GM18508 (cell line): ENCODE results near the gene AKT3.

Source experiments
- ATAC-seq: cut with Tn5 transposase; IDR thresholded peaks from one replicate; pipeline ENCODE4 v1.9.1; 2021; ENCODE audit warnings: moderate number of reproducible peaks; ENCODE audit not compliant: insufficient read depth, unreplicated experiment

AKT3 gene

GRCh38 chr1:243529512-243529911 is 320.5 kb downstream of the AKT3 start:
- no peak for ATAC-seq

DNA sequence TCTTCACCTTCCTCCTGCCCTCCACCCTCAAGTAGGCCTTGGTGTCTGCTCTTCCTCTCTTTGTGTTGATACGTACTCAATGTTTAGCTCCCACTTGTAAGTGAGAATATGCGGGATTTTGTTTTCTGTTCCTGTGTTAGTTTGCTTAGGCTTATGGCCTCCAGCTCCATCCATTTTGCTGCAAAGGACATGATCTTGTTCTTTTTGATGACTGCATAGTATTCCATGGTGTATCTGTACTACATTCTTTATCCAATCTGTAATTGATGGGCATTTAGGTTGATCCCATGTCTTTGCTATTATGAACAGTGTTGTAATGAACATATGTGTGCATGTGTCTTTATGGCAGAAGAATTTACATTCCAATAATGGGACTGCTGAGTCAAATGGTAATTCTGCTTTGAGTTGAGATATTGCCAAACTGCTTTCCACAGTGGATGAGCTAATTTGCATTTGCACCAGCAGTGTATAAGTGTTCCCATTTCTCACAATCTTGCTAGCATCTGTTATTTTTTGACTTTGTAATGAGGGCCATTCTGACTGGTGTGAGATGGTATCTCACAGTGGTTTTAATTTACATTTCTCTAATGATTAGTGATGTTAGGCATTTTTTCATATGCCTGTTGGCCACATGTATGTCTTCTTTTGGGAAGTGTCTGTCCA is 321.5 kb downstream of the AKT3 start:
- no peak for ATAC-seq

- ATAC-seq: no peak
Observed at GRCh38 chr1:243526180-243526579, 323.9 kb downstream of the AKT3 start.

GRCh38 chr1:243525085-243525487 is 325.0 kb downstream of the AKT3 start:
- ATAC-seq: no peak

DNA sequence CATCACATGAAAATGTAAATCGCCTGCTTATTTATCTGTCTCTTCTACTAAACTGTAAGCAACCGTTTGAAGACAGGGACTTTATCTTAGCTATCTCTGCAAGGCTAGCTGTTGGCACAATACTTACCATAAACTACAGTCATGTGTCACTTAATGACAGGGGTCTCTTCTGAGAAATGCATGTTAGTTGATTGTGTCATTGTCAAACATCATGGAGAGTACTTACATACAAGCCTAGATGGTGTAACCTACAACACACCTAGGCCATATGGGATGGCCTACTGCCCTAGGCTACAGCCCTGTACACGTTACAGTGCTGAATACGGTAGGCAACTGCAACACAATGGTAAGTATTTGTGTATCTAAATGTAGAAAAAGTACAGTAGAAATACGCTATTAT is 326.3 kb downstream of the AKT3 start:
- no peak for ATAC-seq

DNA sequence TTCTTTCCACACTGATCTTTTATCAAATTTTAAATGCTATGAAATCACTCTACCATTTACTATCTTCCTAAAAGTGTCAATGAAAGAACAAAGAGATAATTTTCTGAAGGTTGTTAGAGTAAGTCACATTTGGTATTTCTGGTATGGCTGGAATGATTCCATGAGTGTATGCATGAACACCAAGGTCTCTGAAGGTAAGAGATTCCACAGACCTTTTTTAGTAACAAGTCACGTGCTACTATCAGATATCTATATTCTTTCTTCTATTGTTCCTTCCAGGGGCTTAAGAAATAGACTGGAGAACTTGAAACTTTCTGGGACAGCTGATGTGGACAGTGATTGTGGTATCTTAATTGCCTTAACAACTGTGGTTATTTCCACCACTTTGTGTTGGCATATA is 329.2 kb downstream of the AKT3 start:
- no peak for ATAC-seq

- no peak for ATAC-seq
Observed at GRCh38 chr1:243514927-243515326, 335.1 kb downstream of the AKT3 start.

DNA sequence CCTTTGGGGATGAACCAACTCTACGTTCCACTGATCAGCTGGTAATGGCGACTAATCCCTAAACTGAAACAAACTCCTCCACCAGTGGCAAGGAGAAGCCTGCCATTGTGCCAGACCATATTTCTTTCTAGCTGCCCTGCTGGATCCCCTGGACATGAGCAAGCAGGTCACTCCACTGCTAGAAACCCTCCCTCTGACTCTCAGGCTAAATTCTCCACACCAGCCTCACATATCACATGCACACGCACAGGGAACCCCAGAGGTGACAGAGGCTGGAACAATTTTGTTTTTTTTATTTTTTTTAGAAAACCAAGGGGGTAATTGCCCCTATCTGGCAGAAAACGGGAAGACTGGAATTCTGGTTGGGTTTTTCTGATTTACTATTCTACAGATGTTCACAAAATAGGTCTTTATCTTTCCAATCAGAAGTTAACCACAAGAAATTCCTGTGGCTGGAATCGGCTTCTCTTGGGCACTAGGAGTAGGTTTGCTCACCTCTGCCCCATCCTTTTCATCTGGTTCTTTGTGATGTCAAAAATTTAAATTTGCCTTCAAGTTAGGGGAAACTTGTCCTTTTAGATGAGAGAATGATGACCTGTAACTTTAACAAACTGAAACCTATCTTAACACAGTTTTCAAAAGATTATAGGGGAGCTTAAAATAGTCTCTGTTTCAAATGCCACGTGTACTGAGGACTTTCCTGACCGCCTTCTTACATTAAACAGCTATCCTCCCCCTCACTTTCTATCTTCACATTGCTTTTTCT is 336.1 kb downstream of the AKT3 start:
- ATAC-seq: no peak

DNA sequence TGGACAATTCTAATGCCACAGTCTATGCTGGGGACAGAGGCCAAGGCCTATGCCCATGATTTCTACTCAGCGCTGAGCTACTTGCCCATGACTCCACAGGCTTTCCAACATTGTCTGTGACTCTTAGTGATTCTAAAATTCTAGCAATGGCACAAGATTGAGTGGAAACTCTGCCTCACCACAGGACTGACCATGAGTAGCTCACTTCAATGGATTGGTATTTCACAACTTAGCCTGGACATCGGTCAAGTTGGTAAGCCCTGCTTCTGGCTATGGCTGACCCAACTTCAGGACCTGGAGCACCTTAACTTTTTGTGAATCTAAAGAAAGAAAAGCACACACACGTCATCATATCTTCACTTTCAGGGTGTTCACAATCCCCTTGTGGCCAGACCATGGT is 339.1 kb downstream of the AKT3 start:
- no peak for ATAC-seq

GRCh38 chr1:243508943-243509342 is 341.1 kb downstream of the AKT3 start:
- no peak for ATAC-seq

DNA sequence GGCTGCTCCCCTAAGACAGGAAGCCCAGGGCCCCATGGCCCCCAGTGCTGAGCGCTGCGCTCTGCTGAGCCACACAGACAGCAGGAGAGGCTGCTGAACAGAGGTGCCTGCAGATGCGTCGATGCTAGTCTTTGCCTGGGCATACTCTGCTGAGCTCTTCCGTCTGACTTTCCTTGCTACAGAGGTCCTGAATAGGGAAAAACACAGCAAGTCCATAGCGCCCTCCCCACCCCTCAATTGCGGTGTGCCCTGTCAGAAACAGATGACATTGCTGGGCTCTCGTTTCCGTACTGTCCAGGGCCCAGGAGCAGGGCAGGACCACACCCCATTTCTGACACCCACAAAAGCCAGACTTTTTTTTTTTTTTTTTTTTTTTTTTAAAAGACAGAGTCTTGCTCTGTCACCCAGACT is 341.7 kb downstream of the AKT3 start:
- no peak for ATAC-seq

- no peak for ATAC-seq
Observed at GRCh38 chr1:243507672-243508302, 342.3 kb downstream of the AKT3 start.

GRCh38 chr1:243507001-243507671 is 342.9 kb downstream of the AKT3 start:
- no peak for ATAC-seq

DNA sequence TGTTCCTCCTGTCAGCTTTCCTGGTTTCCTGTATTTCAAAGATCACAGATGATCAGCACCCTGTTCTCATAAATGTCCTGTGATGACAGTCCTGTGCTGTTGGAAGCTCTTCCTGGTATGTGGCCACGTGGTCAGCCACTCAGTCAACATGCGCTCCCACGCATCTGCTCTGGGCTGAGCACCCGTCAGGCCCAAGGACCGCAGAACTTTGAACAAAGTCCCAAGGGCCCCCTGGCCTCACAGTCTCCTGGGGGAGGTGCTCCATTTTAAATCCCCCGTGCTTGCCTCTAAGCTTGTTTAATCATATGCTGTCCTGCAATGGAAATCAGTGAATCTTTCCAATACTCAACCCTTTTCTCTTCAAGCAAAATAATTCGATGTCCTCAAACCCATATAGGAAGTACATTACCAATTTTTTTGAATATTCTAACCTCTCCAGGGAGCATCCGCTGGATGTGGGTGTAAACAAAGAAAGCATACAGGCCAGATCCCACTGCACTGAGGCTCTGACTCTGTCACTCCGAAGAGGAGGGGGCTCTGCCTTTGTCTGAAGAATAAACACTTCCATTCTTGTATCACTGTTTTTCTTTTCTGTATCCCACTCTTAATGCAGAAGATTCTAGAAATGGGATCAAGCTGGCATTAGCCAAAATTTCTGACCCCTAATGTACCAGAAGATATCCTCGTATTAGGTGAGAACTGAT is 343.9 kb downstream of the AKT3 start:
- ATAC-seq: no peak

- ATAC-seq: no peak
Observed at GRCh38 chr1:243503155-243503554, 346.9 kb downstream of the AKT3 start.

GRCh38 chr1:243501002-243501401 is 349.0 kb downstream of the AKT3 start:
- no peak for ATAC-seq

DNA sequence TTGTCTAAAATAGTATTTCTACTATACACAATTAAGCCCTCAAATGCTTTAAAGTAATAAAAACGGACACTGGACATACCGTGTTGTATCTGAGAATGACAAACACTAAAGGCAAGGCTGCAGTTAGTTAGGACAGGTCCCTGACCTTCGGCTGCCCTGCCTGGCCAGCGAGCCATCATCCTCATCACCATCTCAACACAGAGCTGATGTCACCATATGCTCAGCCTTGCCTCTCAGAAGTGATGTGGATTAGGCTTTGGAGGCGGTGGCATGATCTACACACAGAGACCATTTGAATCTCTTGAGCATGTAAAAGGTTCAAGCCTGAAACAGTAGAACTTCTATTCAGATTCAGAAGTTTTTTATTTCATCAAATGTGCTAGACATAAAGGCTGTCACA is 349.5 kb downstream of the AKT3 start:
- no peak for ATAC-seq

DNA sequence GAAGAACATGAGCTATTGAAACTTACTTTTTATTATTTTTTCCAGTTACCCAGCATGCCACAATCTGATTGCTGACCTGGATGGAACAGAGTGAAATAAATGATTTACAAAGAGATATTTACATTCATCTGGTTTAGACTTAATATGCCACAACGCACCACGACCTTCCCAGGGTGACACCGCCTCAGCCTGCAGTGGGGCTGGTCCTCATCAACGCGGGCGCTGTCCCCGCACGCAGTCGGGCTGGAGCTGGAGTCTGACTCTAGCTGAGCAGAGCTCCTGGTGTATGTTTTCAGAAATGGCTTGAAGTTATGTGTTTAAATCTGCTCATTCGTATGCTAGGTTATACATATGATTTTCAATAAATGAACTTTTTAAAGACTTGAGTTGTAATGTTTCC is 350.3 kb downstream of the AKT3 start:
- no peak for ATAC-seq

DNA sequence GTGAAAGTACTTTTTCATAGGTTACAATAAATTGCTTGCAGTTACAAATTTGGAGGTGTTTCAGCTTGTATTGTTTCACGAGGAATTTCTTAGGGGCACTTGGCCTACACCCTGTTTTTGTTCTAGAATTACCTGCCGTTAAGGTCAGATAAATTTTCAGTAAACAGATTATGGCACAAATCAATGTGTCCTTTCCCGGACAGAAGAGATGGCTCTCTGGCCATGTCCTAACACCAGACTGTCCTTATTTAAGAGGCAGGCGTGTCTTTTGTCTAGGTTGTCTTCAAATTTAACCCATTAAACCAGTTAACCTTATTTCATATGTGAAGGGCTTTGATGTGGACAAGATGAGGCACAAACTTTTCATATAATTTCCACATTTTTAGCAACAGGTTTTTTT is 350.8 kb downstream of the AKT3 start:
- no peak for ATAC-seq

DNA sequence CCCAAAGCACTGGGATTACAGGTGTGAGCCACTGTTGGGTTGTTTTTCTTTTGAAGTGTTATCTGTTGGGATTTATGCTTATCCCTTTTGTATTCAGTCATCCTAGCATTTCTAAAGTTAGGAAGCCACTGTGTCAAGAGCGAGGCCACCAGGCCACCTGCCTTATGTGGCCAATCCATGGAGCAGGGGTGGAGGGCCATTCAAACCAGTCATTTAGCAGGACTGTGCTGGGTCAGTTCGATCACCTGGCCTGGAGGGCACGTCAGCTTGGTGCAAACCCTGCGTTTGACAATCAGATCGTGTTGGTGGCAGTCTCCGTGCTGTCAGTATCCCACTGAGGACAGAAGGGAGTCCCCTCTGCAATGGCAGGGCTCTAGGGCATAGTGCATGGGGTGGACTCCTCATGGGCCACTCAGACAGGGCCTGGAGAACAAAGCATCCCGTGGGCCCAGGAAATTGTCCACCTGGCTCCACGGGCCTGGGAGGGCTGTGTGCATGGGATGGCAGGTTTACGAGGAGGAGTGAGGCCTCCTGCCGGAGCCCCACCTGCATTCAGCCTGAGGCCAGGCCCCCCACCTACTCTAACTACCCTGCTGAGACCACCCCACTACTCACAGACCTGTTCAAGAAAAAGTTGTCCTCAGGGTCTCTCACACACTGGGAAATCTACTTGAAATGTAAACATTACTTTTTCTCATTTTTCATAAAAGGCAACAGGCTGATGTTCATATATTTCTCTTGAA is 351.9 kb downstream of the AKT3 start:
- no peak for ATAC-seq
